ENCODE data around the gene ARID3B. TPM values are rescaled to one million over a fixed set of nuclear protein-coding genes. Genes with fewer than 3 reads are reported as not detected.
"Not testable (repeated sequence)": the region's sequence is repeated elsewhere in the genome, so short reads cannot be mapped to it uniquely, and the experiment has no call there.

The ARID3B gene
- total RNA-seq, 2 experiments from 2014 or later, result 23.4 to 23.5 TPM

- H3K9me3 Mint-ChIP-seq, result no peaks in the 10 kb centered on the region
- no peak overlapping the region for H3K4me3 Mint-ChIP-seq
- DNase-seq, result no peak
- H3K4me1 Mint-ChIP-seq, result peaks cover 35% of the 10 kb centered on the region
- peak overlapping the region; percentile 65 for H3K27ac Mint-ChIP-seq
- peaks cover 31% of the 10 kb centered on the region for H3K36me3 Mint-ChIP-seq
- no peaks in the 10 kb centered on the region for H3K27me3 Mint-ChIP-seq
Observed at GRCh38 chr15:74625693-74626092, 84.7 kb downstream of the ARID3B start.

GRCh38 chr15:74626336-74626735 is 85.3 kb downstream of the ARID3B start:
- Mint-ChIP-seq H3K27me3 (no peaks in the 10 kb centered on the region), H3K36me3 (peaks cover 26% of the 10 kb centered on the region)
- DNase-seq, result no peak

GRCh38 chr15:74626752-74627692 is 86.0 kb downstream of the ARID3B start:
- Mint-ChIP-seq H3K9me3 (no peaks in the 10 kb centered on the region), H3K27ac (peak overlapping the region; percentile 65), H3K4me1 (peaks cover 29% of the 10 kb centered on the region), H3K36me3 (peaks cover 22% of the 10 kb centered on the region), H3K4me3 (no peak overlapping the region), H3K27me3 (no peaks in the 10 kb centered on the region)
- DNase-seq, result no peak

More at GRCh38 chr15:74626336-74626735, 85.3 kb downstream of the ARID3B start:
- peak overlapping the region; percentile 65 for H3K27ac Mint-ChIP-seq
- H3K4me1 Mint-ChIP-seq, result peaks cover 30% of the 10 kb centered on the region
- no peak overlapping the region for H3K4me3 Mint-ChIP-seq
- no peaks in the 10 kb centered on the region for H3K9me3 Mint-ChIP-seq

- H3K4me1 Mint-ChIP-seq, result peaks cover 29% of the 10 kb centered on the region
- DNase-seq, result no peak
- H3K27ac Mint-ChIP-seq, result peak overlapping the region; percentile 65
- H3K9me3 Mint-ChIP-seq, result no peaks in the 10 kb centered on the region
- H3K4me3 Mint-ChIP-seq, result no peak overlapping the region
- no peaks in the 10 kb centered on the region for H3K27me3 Mint-ChIP-seq
- peaks cover 21% of the 10 kb centered on the region for H3K36me3 Mint-ChIP-seq
Observed at GRCh38 chr15:74627766-74628165, 86.7 kb downstream of the ARID3B start.

- H3K27ac Mint-ChIP-seq, result peak overlapping the region; percentile 65
- H3K4me3 Mint-ChIP-seq, result no peak overlapping the region
- peaks cover 29% of the 10 kb centered on the region for H3K4me1 Mint-ChIP-seq
- DNase-seq, result no peak
- no peaks in the 10 kb centered on the region for H3K9me3 Mint-ChIP-seq
- peaks cover 18% of the 10 kb centered on the region for H3K36me3 Mint-ChIP-seq
- H3K27me3 Mint-ChIP-seq, result no peaks in the 10 kb centered on the region
Observed at GRCh38 chr15:74628199-74628598, 87.2 kb downstream of the ARID3B start.

GRCh38 chr15:74628949-74629348 is 87.9 kb downstream of the ARID3B start:
- no peak for DNase-seq
- peaks cover 29% of the 10 kb centered on the region for H3K4me1 Mint-ChIP-seq
- no peak overlapping the region for H3K4me3 Mint-ChIP-seq
- no peaks in the 10 kb centered on the region for H3K9me3 Mint-ChIP-seq
- H3K27ac Mint-ChIP-seq, result peak overlapping the region; percentile 73
- peaks cover 16% of the 10 kb centered on the region for H3K36me3 Mint-ChIP-seq
- no peaks in the 10 kb centered on the region for H3K27me3 Mint-ChIP-seq

GRCh38 chr15:74629696-74630095 is 88.7 kb downstream of the ARID3B start:
- Mint-ChIP-seq H3K36me3 (peaks cover 18% of the 10 kb centered on the region), H3K4me1 (peaks cover 26% of the 10 kb centered on the region)
- not testable (repeated sequence) for H3K27me3 Mint-ChIP-seq, DNase-seq, H3K9me3 Mint-ChIP-seq, H3K4me3 Mint-ChIP-seq, H3K27ac Mint-ChIP-seq

GRCh38 chr15:74630284-74631086 is 89.5 kb downstream of the ARID3B start:
- Mint-ChIP-seq H3K27me3 (no peaks in the 10 kb centered on the region), H3K4me1 (peaks cover 24% of the 10 kb centered on the region), H3K9me3 (no peaks in the 10 kb centered on the region), H3K27ac (peak overlapping the region; percentile 41), H3K36me3 (peaks cover 18% of the 10 kb centered on the region), H3K4me3 (no peak overlapping the region)
- no peak for DNase-seq

- Mint-ChIP-seq H3K27me3 (no peaks in the 10 kb centered on the region), H3K9me3 (no peaks in the 10 kb centered on the region), H3K4me1 (peaks cover 19% of the 10 kb centered on the region), H3K36me3 (peaks cover 14% of the 10 kb centered on the region), H3K4me3 (no peak overlapping the region), H3K27ac (peak overlapping the region; percentile 10)
- no peak for DNase-seq
Observed at GRCh38 chr15:74631087-74631385, 90.0 kb downstream of the ARID3B start.

GRCh38 chr15:74631408-74631807 is 90.4 kb downstream of the ARID3B start:
- H3K27ac Mint-ChIP-seq, result peak overlapping the region; percentile 10
- H3K4me3 Mint-ChIP-seq, result no peak overlapping the region

GRCh38 chr15:74631935-74632560 is 91.0 kb downstream of the ARID3B start:
- DNase-seq, result peak; percentile 61
- H3K4me1 Mint-ChIP-seq, result peaks cover 11% of the 10 kb centered on the region
- H3K4me3 Mint-ChIP-seq, result no peak overlapping the region
- H3K27ac Mint-ChIP-seq, result peak overlapping the region; percentile 8
- no peaks in the 10 kb centered on the region for H3K9me3 Mint-ChIP-seq
- peaks cover 14% of the 10 kb centered on the region for H3K36me3 Mint-ChIP-seq
- H3K27me3 Mint-ChIP-seq, result no peaks in the 10 kb centered on the region

More at GRCh38 chr15:74631408-74631807, 90.4 kb downstream of the ARID3B start:
- Mint-ChIP-seq H3K9me3 (no peaks in the 10 kb centered on the region), H3K36me3 (peaks cover 14% of the 10 kb centered on the region), H3K4me1 (peaks cover 15% of the 10 kb centered on the region), H3K27me3 (no peaks in the 10 kb centered on the region)
- no peak for DNase-seq

- no peak for DNase-seq
- H3K27ac Mint-ChIP-seq, result no peak overlapping the region
- peaks cover 6% of the 10 kb centered on the region for H3K4me1 Mint-ChIP-seq
- no peaks in the 10 kb centered on the region for H3K27me3 Mint-ChIP-seq
- H3K9me3 Mint-ChIP-seq, result no peaks in the 10 kb centered on the region
- H3K36me3 Mint-ChIP-seq, result peaks cover 11% of the 10 kb centered on the region
- no peak overlapping the region for H3K4me3 Mint-ChIP-seq
Observed at GRCh38 chr15:74632601-74633000, 91.6 kb downstream of the ARID3B start.

- no peaks in the 10 kb centered on the region for H3K9me3 Mint-ChIP-seq
- H3K27me3 Mint-ChIP-seq, result no peaks in the 10 kb centered on the region
- H3K27ac Mint-ChIP-seq, result no peak overlapping the region
- peaks cover 12% of the 10 kb centered on the region for H3K36me3 Mint-ChIP-seq
- DNase-seq, result no peak
- peaks cover 2% of the 10 kb centered on the region for H3K4me1 Mint-ChIP-seq
- H3K4me3 Mint-ChIP-seq, result no peak overlapping the region
Observed at GRCh38 chr15:74633781-74634180, 92.8 kb downstream of the ARID3B start.

- H3K27me3 Mint-ChIP-seq, result no peaks in the 10 kb centered on the region
- no peak overlapping the region for H3K27ac Mint-ChIP-seq
- peak; percentile 71 for DNase-seq
- peaks cover 16% of the 10 kb centered on the region for H3K36me3 Mint-ChIP-seq
- H3K4me1 Mint-ChIP-seq, result peaks cover 2% of the 10 kb centered on the region
- no peaks in the 10 kb centered on the region for H3K9me3 Mint-ChIP-seq
- no peak overlapping the region for H3K4me3 Mint-ChIP-seq
Observed at GRCh38 chr15:74635228-74635627, 94.2 kb downstream of the ARID3B start.

- Mint-ChIP-seq H3K27me3 (no peaks in the 10 kb centered on the region), H3K27ac (no peak overlapping the region), H3K9me3 (no peaks in the 10 kb centered on the region), H3K4me1 (peaks cover 12% of the 10 kb centered on the region), H3K4me3 (no peak overlapping the region), H3K36me3 (peaks cover 16% of the 10 kb centered on the region)
- no peak for DNase-seq
Observed at GRCh38 chr15:74636984-74637383, 96.0 kb downstream of the ARID3B start.
